Choroid plexus epithelial cell (primary cell): ENCODE results near the gene ERMP1.

Experiments
- DNase-seq: peaks from one replicate; pipeline ENCODE4 v3.0.0-alpha.2; 2010; ENCODE audit warnings: low read depth
- H3K4me3 ChIP-seq: 2 replicates; pipeline ENCODE4 v1.5.1; 2011; ENCODE audit warnings: low read depth, mild to moderate bottlenecking, control low read depth, low read length, moderate library complexity
- CTCF ChIP-seq: conservative IDR thresholded peaks from 2 replicates; pipeline ENCODE4 v1.5.1; 2011; ENCODE audit warnings: low read depth, mild to moderate bottlenecking, control low read depth, inconsistent platforms, low read length, moderate library complexity

Gene ERMP1

DNA sequence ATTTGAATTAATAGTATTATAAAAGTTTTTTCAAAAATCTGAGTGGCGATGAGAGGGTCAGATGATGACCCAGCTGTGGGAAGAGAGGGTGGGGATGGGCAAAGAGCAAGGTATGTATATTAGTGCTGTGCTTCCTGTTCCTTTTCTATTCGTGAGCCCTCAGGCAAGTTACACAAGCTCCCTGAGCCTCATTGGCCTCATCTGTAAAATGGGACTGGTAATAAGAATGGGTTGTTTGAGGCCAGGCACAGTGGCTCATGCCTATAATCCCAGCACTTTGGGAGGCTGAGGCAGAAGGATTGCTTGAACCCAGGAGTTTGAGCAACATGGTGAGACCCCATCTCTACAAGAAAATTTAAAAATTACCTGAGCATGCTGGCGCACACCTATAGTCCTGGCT lies 33.8 kb upstream of the ERMP1 start:
- H3K4me3 ChIP-seq = no peak overlapping the region
- DNase-seq = no peak
- TF ChIP-seq CTCF = no peak

DNA sequence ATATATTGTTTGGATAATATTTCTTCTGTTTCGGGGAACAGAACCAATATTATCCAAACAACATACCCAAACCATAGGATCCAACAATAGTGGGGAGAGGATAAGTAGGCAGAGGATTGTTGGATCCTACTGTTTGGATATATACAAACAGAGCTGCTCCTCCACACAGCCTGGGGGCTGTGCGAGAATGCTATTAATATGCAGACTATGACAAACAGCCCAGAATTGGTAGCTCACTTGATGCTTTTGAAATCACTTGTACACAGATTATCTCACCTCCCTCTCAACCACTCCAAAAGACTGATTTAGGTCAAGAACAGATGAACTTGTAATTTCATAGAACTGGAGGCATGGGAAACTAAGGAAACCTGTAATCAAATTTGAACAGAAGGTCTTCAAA lies 33.4 kb upstream of the ERMP1 start:
- no peak for TF ChIP-seq CTCF
- no peak overlapping the region for H3K4me3 ChIP-seq
- DNase-seq = no peak

- TF ChIP-seq CTCF = no peak
- no peak overlapping the region for H3K4me3 ChIP-seq
- DNase-seq = no peak
These were observed 31.5 kb upstream of the ERMP1 start for GRCh38 chr9:5864446-5864845.

GRCh38 chr9:5863092-5863746 lies 30.3 kb upstream of the ERMP1 start:
- TF ChIP-seq CTCF = no peak
- no peak for DNase-seq
- no peak overlapping the region for H3K4me3 ChIP-seq

DNA sequence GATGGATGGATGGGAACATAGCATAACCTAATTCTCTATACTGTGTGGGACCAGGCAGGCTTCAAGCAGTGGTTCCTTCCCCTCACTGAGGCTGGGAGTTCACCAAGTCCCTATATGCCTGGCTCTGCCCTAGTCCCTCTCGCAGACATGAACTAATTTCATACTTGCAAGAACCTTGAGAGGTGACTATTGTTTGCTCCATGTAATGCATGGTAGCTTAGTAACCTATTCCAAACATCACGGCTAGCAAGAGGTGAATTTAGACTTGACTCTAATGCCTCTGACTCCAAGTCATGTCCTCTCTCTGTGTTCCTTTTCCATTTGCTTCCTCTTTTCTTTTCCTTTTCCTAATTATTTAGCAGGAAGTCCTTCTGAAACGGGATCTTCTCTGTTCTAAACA lies 25.9 kb upstream of the ERMP1 start:
- no peak overlapping the region for H3K4me3 ChIP-seq
- no peak for DNase-seq
- TF ChIP-seq CTCF = no peak

DNA sequence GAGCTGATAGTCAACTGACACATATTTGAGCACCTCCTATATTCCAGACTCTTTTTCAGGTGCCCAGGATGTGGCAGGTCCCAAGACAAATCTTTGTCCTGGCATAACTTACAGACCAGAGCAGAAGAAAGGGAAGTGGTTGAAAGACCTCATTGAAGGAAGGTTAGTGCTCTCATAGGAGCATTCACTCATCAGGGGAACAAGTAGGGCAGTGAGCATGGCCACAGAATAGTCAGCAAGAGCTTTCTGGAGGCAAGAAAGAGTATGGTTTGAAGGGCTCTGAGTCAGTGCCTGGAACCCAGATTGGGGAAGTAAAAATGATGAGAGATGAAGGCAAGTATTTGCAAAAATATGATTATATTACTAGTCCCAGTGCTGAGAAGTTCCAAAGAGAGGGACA lies 25.0 kb upstream of the ERMP1 start:
- TF ChIP-seq CTCF = no peak
- H3K4me3 ChIP-seq = no peak overlapping the region
- no peak for DNase-seq

DNA sequence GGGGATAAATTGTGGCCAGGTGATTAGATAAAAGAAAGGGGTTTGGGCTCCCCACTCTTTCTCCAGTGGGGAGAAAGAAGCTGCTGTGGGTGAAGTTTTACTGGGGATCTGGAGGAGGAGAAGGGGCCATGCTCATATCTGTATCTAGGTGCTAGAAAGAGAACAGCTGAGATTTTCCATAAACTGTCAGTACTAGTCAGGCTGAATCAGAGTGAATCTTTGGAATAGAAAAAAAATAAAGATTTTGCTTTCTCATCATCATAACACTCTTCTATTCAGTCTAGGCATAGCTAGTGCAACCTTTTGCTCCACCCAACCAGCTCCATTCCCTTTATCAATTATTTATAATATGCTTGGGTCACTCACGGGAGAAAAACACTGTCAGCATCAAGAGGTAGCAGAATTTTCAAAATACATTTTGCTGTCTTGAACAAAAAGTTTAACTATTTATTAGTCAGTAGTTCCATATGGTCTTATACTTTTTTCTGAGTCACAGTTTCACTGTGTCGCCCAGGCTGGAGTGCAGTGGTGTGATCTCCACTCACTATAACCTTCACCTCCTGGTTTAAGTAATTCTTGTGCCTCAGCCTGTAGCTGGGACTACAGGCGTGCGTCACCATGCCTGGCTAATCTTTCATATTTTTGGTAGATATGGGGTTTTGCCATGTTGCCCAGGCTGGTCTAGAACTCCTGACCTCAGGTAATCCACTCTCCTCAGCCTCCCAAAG lies 21.3 kb upstream of the ERMP1 start:
- H3K4me3 ChIP-seq = no peak overlapping the region
- DNase-seq = no peak
- TF ChIP-seq CTCF = no peak
